RKO (cell line): ENCODE data around the gene LZTR1.
A peak's percentile ranks its signal among the peaks of the same experiment; 100 is the strongest.
"Not testable (repeated sequence)": the region's sequence is repeated elsewhere in the genome, so short reads cannot be mapped to it uniquely, and the experiment has no call there.

Experiments
- DNase-seq: peaks from one replicate; pipeline ENCODE4 v3.0.0-alpha.2; 2016; ENCODE audit warnings: low spot score

Gene LZTR1

DNA sequence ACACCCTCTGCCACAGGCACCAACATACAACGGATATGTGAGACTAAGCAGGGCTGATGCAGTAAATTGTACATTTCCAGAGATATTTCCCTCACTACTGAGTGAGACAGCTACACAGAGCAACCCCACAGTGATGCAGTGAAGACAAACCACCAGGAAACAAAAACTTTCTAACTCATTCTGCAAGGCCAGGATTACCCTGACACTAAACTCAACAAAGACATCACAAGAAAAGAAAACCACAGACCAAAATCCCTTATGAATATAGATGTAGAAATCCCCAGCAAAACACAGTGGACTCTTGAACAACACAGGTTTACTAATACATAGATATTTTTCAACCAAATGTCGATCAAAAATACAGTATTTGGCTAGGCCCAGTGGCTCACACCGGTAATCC lies 51.8 kb downstream of the LZTR1 start:
- no peak for DNase-seq

GRCh38 chr22:21034989-21035388 lies 52.9 kb downstream of the LZTR1 start:
- DNase-seq: no peak

GRCh38 chr22:21038405-21038804 lies 56.3 kb downstream of the LZTR1 start:
- no peak for DNase-seq

DNA sequence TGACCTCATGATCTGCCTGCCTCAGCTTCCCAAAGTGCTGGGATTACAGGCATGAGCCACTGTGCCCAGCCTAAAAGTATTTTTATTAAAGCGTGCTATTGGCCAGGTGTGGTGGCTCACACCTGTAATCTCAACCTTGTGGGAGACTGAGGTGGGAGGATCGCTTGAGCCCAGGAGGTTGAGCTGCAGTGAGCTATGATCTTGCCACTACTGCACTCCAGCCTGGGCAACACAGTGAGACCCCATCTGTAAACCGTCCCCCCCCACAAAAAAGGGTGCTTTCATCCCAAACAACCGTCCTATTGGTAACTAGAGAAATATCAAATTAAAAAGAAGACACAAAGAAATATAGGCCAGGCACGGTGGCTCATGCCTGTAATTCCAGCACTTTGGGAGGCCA lies 57.1 kb downstream of the LZTR1 start:
- DNase-seq: not testable (repeated sequence)

DNA sequence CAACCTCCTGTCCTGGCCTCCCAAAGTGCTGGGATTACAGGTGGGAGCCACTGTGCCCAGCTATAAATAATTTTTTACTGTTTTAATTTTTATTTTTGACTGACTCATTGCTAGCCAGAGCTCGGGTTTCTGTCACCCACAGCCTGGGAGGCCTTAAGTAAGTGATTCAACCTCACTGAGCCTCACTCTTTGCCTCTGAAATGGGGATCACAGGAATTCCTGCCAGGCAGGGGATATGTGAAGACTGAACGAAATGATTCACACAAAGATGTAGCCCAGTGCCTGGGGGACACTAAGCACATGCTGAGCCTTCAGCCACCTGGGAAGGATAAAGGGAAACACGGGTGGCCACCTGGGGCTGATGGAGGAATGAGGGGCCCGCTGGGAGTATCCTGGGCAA lies 59.8 kb downstream of the LZTR1 start:
- peak; percentile 19 for DNase-seq

DNA sequence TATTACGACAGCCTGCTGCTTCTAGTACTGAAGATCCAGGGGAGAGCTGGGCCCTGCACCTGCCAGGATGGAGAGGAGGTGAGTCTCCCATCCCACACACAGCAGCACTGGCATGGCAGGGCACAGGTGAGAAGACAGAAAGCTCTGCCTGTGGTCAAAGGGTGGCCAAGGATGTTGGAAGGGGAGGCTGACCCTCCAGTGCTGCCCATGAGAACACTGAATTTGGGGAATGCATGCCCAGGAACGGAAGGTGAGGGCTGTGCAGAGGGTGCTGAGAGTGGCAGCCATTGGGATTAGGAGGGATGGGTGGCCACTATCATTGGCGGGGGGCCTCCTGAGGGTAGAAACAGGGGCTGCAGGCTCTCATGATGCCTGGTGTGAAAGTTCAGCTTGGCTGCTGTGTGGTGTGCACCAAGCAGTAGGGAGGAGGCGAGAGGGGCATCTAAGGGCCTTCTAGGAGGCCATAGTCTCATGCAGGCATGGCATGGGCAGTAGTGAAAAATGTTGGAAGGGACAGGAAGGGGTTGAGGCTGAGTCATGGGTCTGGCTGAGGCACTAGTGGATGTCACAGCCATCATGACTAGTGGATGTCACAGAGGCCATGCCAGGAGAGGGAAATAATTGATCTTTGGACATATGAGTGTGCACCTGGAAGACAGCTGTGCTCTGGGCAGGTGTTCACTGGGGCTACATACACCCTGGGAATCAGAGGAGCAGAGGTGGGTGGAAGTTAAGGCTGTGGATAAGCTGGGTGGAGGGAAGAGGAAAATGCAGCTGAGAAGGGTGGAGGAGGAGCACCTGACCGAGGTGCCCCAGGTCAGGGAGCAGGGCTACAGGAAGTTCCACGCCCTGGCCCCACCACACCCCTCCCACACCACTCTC lies 61.1 kb downstream of the LZTR1 start:
- DNase-seq: peak; percentile 20

GRCh38 chr22:21043860-21044535 lies 61.9 kb downstream of the LZTR1 start:
- DNase-seq: no peak

DNA sequence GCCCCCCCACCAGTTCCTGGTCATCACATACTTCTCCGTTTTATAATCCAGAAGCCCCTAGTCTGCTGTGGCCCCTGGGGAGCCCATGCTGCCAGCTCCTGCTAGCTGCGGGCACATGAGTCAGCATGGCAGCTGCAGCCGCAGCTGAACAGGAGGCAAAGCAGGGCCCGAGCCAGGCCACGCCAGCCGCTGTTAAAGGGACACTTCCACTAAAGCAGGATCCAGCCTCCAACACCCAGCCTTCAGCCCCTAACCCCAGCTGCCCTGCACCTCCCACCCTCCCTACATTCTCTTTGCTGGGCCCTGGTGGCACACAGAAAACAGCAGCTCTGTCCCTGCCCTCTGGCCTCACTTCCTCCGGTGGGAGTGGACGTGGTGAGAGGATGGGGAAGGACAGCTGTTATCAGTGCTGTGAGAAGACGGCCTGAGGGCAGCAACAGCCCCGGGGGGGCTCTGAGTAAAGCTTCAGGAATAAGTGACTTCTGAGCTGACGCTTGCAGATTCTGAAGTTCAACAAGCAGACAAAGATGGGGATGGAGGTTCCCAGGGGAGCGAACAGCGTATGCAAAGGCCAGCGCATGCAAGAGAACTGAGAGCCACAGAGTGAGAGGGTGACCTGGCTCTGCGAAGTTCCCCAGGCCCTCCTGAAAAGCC lies 63.0 kb downstream of the LZTR1 start:
- no peak for DNase-seq

GRCh38 chr22:21045585-21046294 lies 63.6 kb downstream of the LZTR1 start, which contains the start of gene LRRC74B:
LRRC74B (plus strand) TSS chr22:21045946; CDS start chr22:21045987, 41 bp downstream.
- peak; percentile 84 for DNase-seq

DNA sequence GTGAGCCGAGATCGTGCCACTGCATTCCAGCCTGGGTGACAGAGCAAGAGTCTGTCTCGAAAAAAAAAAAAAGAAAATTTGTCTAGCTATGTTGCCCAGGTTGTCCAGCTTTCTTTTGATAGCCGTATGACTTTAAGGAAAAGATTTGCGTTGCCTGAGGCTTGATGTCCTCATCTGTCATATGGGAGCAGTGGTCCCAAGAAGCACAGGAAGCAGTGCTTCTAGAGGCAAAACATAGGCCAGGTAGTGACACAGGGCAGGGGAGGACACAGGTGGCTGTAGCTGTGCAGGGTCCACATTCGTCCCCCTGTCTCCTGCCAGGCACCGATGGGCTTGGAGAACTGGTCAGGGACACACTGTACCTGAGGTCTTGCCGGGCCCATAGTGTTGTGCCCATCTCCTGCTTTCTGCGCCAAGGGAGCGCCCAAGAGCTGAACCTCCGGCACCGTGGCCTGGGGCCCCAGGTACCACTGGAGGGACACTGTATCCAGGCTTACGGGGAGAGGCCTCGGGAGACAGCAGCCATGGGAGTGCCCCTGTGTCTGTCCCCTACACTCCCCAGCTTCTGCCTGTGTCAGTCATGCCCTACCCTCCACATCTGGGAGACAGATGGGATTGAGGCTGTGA lies 65.1 kb downstream of the LZTR1 start:
- DNase-seq: no peak

DNA sequence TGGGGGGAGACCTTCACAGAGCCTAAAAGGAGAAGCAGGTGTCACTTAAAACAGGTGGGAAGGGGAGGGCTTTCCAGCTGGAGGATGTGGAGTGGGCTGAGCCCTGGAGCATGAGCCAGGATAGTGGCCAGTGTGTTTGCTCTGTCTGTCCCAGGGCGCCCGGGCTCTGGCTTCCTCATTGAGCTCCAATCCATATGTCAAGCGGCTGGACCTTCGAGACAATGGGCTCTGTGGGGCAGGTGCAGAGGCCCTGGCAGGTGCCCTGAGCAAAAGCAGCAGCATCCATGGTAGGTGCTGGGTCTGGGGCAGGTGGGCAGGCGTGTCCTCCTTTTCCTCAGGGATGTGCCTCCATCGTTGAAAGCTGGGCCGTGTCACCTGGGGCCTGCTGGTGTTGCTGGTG lies 65.6 kb downstream of the LZTR1 start:
- no peak for DNase-seq

DNA sequence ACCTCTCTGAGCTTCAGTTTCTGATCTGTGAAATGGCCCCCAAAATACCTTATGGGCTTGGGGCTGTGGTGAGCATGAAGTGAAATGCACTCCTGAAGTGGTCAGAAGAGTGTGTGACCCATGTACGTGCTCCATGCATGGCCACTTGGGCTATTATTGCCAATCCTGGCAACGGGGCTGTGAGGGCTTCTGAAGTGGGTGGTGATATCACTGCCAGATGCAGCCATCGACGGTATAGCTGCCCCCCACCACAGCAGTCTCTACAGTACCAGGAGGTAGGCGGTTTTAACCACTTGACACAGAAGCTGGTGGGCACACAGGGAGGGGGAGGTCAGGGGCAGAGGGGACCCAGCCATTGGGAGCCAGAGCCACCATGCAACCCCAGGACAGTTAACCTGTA lies 66.4 kb downstream of the LZTR1 start:
- not testable (repeated sequence) for DNase-seq
